ENCODE results near the gene BABAM2.

The BABAM2 gene

DNA sequence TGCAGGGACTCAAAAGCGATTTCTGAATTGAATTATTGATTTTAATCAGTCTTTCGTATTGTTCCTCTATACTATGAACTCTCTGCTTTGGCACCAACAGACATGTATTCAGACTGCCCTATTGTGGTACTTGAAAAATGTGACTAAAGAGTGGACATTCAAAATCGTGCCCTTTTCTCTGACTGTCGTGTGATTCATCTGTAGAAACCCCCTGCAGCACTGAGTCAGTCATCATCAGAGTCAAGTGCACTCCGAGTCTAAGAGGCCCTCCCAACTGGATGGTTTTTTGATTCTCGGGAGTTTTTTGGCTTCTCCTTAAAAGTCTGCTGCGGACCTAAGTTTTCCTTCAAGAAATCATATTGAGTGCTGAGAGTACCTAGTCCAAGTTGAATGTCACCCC, 405.7 kb downstream of the BABAM2 start (continued):
- TF ChIP-seq, protein P1, sequence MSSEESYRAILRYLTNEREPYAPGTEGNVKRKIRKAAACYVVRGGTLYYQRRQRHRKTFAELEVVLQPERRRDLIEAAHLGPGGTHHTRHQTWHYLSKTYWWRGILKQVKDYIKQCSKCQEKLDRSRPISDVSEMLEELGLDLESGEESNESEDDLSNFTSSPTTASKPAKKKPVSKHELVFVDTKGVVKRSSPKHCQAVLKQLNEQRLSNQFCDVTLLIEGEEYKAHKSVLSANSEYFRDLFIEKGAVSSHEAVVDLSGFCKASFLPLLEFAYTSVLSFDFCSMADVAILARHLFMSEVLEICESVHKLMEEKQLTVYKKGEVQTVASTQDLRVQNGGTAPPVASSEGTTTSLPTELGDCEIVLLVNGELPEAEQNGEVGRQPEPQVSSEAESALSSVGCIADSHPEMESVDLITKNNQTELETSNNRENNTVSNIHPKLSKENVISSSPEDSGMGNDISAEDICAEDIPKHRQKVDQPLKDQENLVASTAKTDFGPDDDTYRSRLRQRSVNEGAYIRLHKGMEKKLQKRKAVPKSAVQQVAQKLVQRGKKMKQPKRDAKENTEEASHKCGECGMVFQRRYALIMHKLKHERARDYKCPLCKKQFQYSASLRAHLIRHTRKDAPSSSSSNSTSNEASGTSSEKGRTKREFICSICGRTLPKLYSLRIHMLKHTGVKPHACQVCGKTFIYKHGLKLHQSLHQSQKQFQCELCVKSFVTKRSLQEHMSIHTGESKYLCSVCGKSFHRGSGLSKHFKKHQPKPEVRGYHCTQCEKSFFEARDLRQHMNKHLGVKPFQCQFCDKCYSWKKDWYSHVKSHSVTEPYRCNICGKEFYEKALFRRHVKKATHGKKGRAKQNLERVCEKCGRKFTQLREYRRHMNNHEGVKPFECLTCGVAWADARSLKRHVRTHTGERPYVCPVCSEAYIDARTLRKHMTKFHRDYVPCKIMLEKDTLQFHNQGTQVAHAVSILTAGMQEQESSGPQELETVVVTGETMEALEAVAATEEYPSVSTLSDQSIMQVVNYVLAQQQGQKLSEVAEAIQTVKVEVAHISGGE (tag by site-specific recombination; conservative IDR thresholded peaks at IDR 0.05; ENCODE audit: low read depth): no peak
- TF ChIP-seq KLF10 (tag by site-specific recombination; IDR thresholded peaks at IDR 0.05) (no peak), ZNF654 (tag by site-specific recombination; IDR thresholded peaks at IDR 0.05; ENCODE audit: low read depth) (no peak), ZNF529 (tag by site-specific recombination; IDR thresholded peaks at IDR 0.05; ENCODE audit: insufficient replicate concordance) (no peak), ZNF571 (tag by site-specific recombination; IDR thresholded peaks at IDR 0.05) (no peak), ZNF324 (tag by site-specific recombination; IDR thresholded peaks at IDR 0.05) (no peak), ZNF174 (tag by site-specific recombination; IDR thresholded peaks at IDR 0.05) (no peak), ZNF366 (tag by site-specific recombination; conservative IDR thresholded peaks at IDR 0.05) (no peak), ZNF292 (tag by site-specific recombination; IDR thresholded peaks at IDR 0.05; ENCODE audit: borderline replicate concordance, low read depth) (no peak), SP7 (tag by site-specific recombination; IDR thresholded peaks at IDR 0.05) (no peak)
- TF ChIP-seq, protein P2, sequence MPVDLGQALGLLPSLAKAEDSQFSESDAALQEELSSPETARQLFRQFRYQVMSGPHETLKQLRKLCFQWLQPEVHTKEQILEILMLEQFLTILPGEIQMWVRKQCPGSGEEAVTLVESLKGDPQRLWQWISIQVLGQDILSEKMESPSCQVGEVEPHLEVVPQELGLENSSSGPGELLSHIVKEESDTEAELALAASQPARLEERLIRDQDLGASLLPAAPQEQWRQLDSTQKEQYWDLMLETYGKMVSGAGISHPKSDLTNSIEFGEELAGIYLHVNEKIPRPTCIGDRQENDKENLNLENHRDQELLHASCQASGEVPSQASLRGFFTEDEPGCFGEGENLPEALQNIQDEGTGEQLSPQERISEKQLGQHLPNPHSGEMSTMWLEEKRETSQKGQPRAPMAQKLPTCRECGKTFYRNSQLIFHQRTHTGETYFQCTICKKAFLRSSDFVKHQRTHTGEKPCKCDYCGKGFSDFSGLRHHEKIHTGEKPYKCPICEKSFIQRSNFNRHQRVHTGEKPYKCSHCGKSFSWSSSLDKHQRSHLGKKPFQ (tag by site-specific recombination; IDR thresholded peaks at IDR 0.05): no peak

DNA sequence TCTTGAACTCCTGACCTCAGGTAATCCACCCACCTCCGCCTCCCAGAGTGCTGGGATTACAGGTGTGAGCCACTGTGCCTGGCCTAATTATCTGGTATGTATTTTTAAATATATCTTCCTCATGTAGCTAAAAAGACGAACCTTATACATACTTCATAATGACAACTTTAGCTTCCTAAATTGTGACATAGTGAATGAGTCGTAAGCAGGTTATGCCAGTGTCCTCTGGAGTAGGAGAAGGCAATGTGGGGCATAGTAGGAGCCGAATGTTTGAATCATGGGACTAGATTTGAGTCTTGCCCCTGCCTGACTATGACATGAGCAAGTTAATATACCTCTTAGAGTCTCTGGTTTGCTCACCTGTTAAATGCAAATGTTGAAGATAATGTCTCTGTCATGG, 406.4 kb downstream of the BABAM2 start:
- ChIA-PET POLR2A (no interaction called here), CTCF (no interaction called here)
- Histone ChIP-seq H3K9me3 (ENCODE audit: control insufficient read depth, insufficient read depth, low read depth, low read length) (no peaks in the 10 kb centered on the region), H3K4me3 (ENCODE audit: low read depth, low read length) (no peak overlapping the region), H3K36me3 (ENCODE audit: control insufficient read depth in 2 of 2, insufficient read depth in 1 of 2, low read length in 2 of 2) (no peaks in the 10 kb centered on the region), H3K27ac (ENCODE audit: extremely low read depth, low read depth, low read length) (no peak overlapping the region), H3K4me1 (ENCODE audit: control insufficient read depth, insufficient read depth, low read length) (0 out of 2 replicates have a peak, but pooled peaks cover 3% of the 10 kb centered on the region)
- no peak for TF ChIP-seq YY2 (tag by site-specific recombination; IDR thresholded peaks at IDR 0.05)
- TF ChIP-seq SP2 (tag by site-specific recombination; IDR thresholded peaks at IDR 0.05): no peak
- TF ChIP-seq ZNF394 (tag by site-specific recombination; IDR thresholded peaks at IDR 0.05; ENCODE audit: borderline replicate concordance): no peak
- TF ChIP-seq, protein P3, sequence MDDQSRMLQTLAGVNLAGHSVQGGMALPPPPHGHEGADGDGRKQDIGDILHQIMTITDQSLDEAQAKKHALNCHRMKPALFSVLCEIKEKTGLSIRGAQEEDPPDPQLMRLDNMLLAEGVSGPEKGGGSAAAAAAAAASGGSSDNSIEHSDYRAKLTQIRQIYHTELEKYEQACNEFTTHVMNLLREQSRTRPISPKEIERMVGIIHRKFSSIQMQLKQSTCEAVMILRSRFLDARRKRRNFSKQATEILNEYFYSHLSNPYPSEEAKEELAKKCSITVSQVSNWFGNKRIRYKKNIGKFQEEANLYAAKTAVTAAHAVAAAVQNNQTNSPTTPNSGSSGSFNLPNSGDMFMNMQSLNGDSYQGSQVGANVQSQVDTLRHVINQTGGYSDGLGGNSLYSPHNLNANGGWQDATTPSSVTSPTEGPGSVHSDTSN (CRISPR knock-in tag; IDR thresholded peaks at IDR 0.05): no peak
- TF ChIP-seq ZNF202 (tag by site-specific recombination; IDR thresholded peaks at IDR 0.05; ENCODE audit: borderline replicate concordance): no peak

DNA sequence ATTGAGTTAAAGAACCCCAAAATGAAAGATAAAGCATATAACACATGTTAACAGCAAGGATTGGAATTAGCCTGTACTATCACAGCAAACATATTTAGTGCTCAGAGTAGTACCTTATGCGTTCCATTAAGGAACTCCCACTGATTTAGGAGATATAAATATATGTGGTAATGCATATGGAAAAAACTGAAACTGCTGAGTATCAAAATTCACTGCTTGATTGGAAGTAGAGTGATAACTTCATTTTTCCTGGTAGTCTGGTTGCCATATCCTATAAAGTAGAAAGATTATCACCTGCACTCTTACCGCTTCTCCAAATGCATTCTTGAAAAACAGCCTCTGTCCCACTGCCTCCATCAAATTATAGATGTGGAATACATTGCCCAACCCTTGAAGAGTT, 407.0 kb downstream of the BABAM2 start:
- CTCF ChIA-PET: no interaction called here
- POLR2A ChIA-PET: no interaction called here

More for the DNA sequence above, 407.0 kb downstream of the BABAM2 start:
- Histone ChIP-seq H3K4me1 (ENCODE audit: control insufficient read depth, insufficient read depth, low read length) (0 out of 2 replicates have a peak, but pooled peaks cover 3% of the 10 kb centered on the region), H3K27ac (ENCODE audit: extremely low read depth, low read depth, low read length) (no peak overlapping the region), H3K4me3 (ENCODE audit: low read depth, low read length) (no peak overlapping the region), H3K36me3 (ENCODE audit: control insufficient read depth in 2 of 2, insufficient read depth in 1 of 2, low read length in 2 of 2) (no peaks in the 10 kb centered on the region), H3K9me3 (ENCODE audit: control insufficient read depth, insufficient read depth, low read depth, low read length) (no peaks in the 10 kb centered on the region)
- no peak for TF ChIP-seq ZNF677 (tag by site-specific recombination; IDR thresholded peaks at IDR 0.05)
- TF ChIP-seq SCRT1 (tag by site-specific recombination; IDR thresholded peaks at IDR 0.05; ENCODE audit: borderline replicate concordance): no peak
